Lung microvascular endothelial cell (primary cell): ENCODE data around the gene MYBPC2. TPM values are rescaled to one million over a fixed set of nuclear protein-coding genes. Genes with fewer than 3 reads are reported as not detected.

ENCODE experiments used
- DNase-seq, 2 donors: peaks; one replicate each; pipeline versions ENCODE4 v3.0.0 to v3.0.0-alpha.2; 2010; ENCODE audit warnings: low read depth in 2 of 2
- total RNA-seq: library from RNA; depleted of rRNA; stranded (reverse); fragments of >200 nt; gene quantifications from 2 replicates; pipeline ENCODE4 v1.2.1, GENCODE V29; 2014

The MYBPC2 gene
- total RNA-seq, 1 donor from 2014 or later, result not detected

DNA sequence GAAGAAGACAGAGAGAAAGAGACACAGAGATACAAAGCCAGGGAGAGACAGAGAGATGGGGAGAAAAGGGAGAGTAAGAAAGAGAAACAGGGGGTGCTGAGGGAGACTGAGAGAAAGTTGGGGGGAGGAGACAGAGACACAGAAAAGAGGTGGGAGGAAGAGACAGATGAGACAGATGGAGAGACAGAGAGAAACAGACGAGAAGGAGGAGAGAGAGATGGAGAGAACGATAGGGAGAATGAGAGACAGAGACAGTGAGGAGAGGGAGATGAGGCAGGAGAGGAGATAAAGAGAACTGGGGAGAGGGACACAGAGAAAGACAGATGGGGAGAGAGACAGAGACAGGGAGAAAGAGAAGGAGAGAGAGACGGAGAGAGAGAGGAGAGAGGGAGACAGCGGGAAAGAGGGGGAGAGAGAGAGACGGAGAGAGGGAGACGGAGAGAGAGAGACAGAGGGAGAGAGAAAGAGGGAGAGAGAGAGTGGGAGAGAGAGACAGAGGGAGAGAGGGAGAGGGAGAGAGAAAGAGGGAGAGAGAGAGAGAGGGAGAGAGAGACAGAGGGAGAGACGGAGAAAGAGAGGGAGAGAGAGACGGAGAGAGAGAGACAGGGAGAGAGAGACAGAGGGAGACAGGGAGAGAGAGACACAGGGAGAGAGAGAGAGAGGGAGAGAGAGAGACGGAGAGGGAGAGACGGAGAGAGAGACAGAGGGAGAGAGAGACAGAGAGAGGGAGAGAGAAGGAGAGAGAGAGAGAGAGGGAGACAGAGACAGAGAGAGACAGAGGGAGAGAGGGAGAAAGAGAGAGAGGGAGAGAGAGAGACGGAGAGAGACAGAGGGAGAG is 65.7 kb downstream of the MYBPC2 start:
- DNase-seq, result no peak

DNA sequence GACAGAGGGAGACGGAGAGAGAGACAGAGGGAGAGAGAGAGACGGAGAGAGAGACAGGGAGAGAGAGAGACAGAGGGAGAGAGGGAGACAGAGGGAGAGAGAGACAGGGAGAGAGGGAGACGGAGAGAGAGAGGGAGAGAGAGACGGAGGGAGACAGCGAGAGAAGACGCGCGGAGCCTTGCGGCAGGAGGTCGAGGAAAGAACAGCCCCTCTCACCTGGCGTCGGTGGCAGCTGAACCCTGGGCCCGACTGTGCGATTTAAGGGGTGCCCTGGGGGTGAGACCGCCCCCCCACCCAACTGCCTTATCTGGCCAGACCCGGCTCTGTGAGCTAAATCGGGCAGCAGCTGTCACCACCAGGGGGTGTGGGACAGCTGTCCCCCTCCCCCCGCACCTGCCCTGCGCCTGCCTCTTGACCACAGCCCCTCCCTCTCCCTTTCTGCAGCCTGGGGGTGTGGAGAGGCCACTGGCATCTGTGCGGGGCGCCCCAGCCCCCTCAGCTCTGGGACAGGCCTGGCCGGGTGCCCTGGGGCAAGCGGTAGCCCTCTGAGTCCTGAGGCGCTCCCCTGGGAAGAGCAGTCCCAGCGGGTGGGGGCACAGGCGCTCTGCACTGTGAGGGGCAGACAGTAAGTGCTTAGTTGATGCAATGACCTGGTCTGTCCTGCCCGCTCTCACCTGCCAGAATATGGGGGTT is 67.5 kb downstream of the MYBPC2 start:
- no peak for DNase-seq

GRCh38 chr19:50500753-50501151 is 68.1 kb downstream of the MYBPC2 start:
- DNase-seq, result no peak

GRCh38 chr19:50501186-50501567 is 68.5 kb downstream of the MYBPC2 start:
- no peak for DNase-seq

DNA sequence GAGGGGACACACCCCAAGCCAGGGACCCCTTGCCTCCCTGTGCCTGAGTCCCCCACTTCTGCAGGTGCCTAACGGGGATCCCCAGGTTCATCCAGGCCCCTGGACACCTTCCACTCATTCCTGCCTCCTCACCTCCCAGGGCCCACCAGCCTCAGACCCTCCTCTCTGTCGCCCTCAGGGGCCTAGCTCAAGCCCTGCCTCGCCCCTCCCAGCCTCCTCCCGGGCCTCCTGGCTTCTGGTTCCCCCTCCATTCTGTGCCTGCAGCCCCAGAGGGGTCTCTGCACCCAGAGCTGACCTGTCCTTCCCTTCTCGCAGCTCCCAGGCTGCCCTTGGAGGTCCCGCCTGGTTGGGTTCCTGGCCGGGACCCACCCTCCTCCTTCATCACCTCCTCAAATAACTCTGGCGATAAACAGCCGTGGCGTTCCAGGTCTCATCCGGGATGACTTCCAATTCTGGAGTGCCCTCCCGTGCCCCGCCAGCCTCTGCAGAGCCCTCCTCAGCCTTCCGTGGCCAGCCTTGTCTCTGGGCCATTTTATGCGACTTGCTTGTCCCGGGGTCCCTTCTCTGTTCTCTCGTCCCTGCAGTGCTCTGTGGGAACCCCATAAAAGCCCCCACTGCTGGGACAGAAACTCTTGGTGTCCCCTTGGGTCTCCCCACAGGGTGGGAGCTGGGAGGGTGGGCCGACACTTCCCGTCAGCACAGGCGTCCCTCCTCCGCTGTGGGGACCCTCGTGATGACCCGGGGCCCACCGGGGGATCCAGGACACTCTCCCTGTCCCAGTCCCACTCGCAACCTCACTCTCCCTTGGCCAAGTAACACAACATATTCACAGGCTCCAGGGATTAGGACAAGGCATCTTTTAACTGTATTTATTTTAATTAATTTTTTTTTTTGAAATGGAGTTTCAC is 69.1 kb downstream of the MYBPC2 start:
- DNase-seq, result no peak

- DNase-seq, result no peak
Observed at GRCh38 chr19:50505856-50506611, 73.3 kb downstream of the MYBPC2 start.

DNA sequence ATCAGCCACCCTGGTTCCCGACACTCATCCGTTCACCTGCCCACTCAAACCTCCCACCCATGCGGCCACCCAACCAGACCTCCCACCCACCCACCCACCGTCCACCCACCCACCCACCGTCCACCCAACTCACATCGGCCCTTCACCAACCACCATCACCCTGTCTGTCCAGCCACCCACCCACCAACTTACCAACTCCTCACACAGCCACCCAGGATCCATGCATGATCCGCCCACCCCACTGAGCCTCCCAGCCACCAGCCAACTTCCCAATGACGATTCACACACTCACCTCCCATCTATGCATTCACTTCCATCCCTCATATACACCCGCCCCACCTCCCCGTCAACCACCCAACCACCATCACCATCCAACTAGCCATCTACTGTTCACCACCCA is 74.0 kb downstream of the MYBPC2 start:
- no peak for DNase-seq

DNA sequence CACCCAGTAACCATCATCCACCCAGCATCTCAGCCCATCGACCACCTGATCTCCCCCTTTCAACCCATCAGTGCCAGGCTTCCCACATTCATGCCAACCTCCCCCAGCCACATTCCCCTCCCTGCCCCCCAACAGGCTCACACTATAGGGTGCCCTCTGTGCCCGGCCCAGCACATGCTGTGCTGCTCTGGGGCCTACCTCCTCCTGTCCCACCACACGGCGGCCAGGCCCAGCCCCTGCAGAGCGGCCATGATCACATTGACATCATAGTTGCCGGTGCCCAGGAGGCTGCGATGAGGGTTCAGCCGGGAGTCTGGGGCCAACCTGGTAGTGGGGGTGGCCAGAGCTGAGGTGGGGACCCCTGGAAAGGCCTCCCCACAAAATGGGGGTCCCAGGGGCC is 74.7 kb downstream of the MYBPC2 start:
- no peak for DNase-seq

- DNase-seq, result no peak
Observed at GRCh38 chr19:50508843-50509190, 76.1 kb downstream of the MYBPC2 start.

DNA sequence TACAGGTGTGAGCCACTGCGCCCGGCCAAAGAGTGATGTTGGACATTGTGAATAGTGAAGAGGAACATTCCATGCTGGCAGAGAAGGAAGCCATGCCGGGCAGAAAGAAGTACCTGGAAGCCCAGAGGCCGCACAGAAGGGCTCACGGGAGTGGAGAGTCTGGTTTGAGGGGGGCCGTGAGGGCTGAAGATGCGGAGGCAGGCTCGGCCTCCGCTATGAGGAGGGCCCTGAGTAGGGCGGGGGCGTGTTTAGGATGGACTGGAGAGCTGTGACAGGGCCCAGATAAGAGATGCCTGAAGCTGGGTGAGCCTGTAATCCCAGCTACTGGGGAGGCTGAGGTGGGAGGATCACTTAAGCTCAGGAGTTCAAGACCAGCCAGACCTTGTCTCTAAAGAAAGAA is 76.7 kb downstream of the MYBPC2 start:
- no peak for DNase-seq

GRCh38 chr19:50510121-50510670 is 77.5 kb downstream of the MYBPC2 start:
- no peak for DNase-seq

GRCh38 chr19:50510700-50511068 is 78.0 kb downstream of the MYBPC2 start:
- DNase-seq, result no peak

GRCh38 chr19:50511069-50511822 is 78.6 kb downstream of the MYBPC2 start, which contains the start of gene JOSD2:
Gene JOSD2 (minus strand): TSS chr19:50511191. CDS start chr19:50510431, 760 bp downstream.
- DNase-seq, result peak; percentile 99

DNA sequence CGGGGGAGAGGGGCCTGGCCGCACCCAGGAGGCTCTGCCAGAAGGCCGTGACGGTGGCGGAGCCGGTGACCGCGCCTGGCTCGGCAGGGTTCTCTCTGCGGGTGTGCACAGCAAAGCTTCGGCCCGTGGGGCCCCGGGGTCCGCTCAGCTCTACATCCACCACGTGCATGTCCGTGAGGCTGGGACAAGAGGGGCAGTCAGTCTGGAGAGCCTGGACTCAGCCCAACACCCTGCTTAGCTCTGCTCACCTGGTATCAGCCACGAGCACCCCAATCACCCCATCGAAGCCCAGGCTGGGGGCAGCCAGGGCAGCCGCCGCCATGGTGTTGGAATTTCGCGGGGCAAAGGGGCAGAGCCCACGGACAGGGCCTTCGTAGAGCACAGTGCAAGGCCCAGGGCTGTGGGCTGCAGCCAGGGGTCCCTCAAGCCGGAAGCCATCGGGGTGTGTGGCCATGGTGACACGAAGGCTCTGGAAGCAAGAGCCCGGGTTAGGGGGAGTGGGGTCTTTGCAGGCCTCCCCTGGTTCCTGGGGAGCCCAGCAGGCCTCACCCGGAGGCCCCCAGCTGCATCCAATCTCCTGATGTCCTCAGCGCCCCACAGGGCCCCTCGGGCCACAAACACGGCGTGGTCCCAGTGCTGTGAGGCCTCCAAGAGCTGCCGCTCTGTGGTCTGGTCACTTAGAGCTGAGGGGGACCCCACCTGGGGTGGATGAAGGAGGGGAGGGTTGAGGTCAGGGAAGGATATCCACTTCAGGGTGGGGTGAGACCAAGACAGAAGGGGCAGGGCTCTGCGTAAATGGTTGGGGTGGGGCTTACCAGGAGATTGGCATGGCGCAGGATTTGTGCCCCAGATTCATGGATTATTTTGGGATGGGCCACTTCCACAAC is 79.7 kb downstream of the MYBPC2 start:
- no peak for DNase-seq

DNA sequence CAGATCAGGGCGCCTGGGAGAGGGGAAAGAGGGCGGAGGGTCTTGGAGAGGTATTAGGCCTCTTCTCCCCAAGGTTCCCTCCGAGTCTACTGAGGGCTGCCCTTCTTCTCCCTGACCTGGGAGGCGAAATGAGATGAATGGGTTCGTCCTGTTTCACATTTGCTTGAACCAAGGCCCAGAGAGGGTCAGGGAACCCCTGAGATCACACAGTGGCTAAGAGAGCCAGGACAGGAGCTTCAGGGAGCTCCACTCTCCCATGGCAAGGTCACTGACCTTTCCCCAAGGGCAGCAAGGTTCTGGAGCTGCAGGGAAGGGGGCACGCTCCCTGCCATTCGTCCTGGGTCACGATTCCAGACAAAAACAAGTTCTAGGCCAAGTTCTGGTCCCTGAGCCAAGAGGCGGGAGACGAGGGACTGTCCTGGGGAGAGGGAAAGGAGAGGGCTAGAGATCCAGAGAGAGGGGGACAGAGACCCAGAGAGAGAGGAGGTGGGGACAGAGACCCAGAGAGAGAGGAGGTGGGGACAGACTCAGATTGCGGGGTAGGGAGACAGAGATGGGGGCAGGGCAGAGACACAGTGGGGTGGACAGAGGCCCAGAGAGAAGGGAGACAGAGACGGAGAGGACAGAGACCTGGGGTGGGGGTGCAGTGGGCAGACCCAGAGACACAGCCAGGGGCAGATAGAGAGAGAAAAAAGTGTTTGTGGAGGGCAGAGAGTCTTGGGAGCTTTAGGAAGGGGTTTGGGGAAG is 80.5 kb downstream of the MYBPC2 start:
- DNase-seq, result no peak

DNA sequence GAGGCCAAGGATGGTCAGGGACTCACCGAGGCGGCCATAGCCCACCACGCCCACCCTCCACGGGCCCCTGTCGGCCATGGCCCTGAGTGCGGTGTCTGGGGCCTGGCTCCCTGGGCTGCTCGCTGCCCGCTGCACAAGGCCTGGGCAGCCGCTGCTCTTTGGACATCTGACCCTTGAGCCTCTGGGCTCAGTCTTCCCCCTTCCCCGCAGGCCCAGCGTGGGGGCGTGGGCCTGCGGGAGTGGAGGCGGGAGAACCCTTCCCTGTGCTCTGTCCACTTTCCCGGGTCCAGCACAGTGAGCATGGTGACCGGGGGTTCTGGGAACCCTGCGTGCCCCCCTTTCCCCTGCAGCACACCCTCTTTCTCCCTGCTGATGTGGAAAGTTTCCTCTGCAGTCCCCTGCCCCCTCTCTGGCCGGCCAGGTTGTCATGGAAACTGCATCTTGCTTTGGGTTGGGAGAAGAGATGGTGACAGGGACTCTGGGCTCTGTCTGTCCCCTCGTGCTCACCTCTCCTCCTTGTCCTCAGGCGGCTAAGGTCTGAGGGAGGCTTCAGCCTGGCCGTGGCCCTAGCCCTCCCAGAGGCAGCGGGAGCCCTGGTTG is 81.2 kb downstream of the MYBPC2 start, which contains the start of gene ASPDH:
ASPDH (minus strand) TSS at position 168 of the 600 bp plus-strand sequence; CDS start at position 78, 90 bp downstream.
- DNase-seq, result no peak

GRCh38 chr19:50514346-50515167 is 81.9 kb downstream of the MYBPC2 start:
- DNase-seq, result no peak
